HG03342 (cell line): Measurements from ENCODE around the gene LVRN.

Source experiments
- ATAC-seq: cut with Tn5 transposase; IDR thresholded peaks from one replicate; pipeline ENCODE4 v1.9.1; 2021; ENCODE audit warnings: mild to moderate bottlenecking, moderate library complexity; ENCODE audit not compliant: unreplicated experiment

LVRN gene

GRCh38 chr5:116023619-116024018 is 61.3 kb downstream of the LVRN start:
- ATAC-seq, result no peak

- ATAC-seq, result no peak
Measured at GRCh38 chr5:116025866-116026265, 63.6 kb downstream of the LVRN start.

GRCh38 chr5:116032094-116032517 is 69.8 kb downstream of the LVRN start, which contains the start of gene ARL14EPL:
ARL14EPL (plus strand) TSS chr5:116032472; CDS start chr5:116051466, 18,994 bp downstream.
- ATAC-seq, result peak; percentile 73

- no peak for ATAC-seq
Measured at GRCh38 chr5:116032991-116033390, 70.7 kb downstream of the LVRN start.

GRCh38 chr5:116035123-116035522 is 72.8 kb downstream of the LVRN start:
- no peak for ATAC-seq

- no peak for ATAC-seq
Measured at GRCh38 chr5:116037236-116037822, 75.1 kb downstream of the LVRN start.

GRCh38 chr5:116038817-116039216 is 76.5 kb downstream of the LVRN start:
- ATAC-seq, result peak; percentile 81

- no peak for ATAC-seq
Measured at GRCh38 chr5:116042375-116042774, 80.1 kb downstream of the LVRN start.

GRCh38 chr5:116044073-116044472 is 81.8 kb downstream of the LVRN start:
- no peak for ATAC-seq

- ATAC-seq, result no peak
Measured at GRCh38 chr5:116045821-116046220, 83.5 kb downstream of the LVRN start.

- ATAC-seq, result no peak
Measured at GRCh38 chr5:116046261-116046660, 84.0 kb downstream of the LVRN start.

- ATAC-seq, result no peak
Measured at GRCh38 chr5:116046823-116047222, 84.5 kb downstream of the LVRN start.

- ATAC-seq, result no peak
Measured at GRCh38 chr5:116058346-116058936, 96.2 kb downstream of the LVRN start.

- ATAC-seq, result no peak
Measured at GRCh38 chr5:116062352-116062751, 100.1 kb downstream of the LVRN start.

- ATAC-seq, result no peak
Measured at GRCh38 chr5:116063950-116064349, 101.7 kb downstream of the LVRN start.

GRCh38 chr5:116068028-116068632 is 105.9 kb downstream of the LVRN start:
- peak; percentile 53 for ATAC-seq

GRCh38 chr5:116071211-116071610 is 108.9 kb downstream of the LVRN start:
- ATAC-seq, result no peak

GRCh38 chr5:116075191-116075831 is 113.0 kb downstream of the LVRN start:
- ATAC-seq, result no peak

GRCh38 chr5:116076496-116076895 is 114.2 kb downstream of the LVRN start:
- ATAC-seq, result peak; percentile 100
